Middle frontal gyrus (tissue), 1 donor: Measurements from ENCODE around the gene LY6G6F.
A peak's percentile ranks its signal among the peaks of the same experiment; 100 is the strongest.

Experiments used
- DNase-seq: peaks from one replicate; pipeline ENCODE4 v3.0.0-alpha.2; 2015; ENCODE audit warnings: low spot score; ENCODE audit errors: extremely low spot score

The LY6G6F gene

DNA sequence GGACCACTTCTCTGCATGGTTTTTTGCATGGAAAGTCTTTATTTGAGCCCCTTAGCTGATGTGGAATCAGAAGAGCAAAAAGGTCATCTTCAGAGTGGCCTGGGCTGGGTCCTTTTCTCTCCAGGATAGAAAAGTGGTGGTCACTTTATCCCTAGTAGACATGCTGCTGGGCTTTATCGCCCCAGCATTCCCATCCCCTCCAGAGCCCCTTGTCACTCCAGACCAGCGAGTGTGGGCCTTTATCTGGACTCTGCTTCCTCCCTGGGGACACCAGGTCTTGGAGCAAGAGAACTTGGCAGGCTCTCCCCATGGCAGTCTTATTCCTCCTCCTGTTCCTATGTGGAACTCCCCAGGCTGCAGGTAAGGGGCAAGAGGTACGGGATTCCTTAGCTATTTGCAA lies at the start of gene LY6G6F:
TSS of gene LY6G6F (plus strand) at position 268 of the 400 bp plus-strand sequence. CDS start at position 309, 41 bp downstream.
- DNase-seq, result no peak

DNA sequence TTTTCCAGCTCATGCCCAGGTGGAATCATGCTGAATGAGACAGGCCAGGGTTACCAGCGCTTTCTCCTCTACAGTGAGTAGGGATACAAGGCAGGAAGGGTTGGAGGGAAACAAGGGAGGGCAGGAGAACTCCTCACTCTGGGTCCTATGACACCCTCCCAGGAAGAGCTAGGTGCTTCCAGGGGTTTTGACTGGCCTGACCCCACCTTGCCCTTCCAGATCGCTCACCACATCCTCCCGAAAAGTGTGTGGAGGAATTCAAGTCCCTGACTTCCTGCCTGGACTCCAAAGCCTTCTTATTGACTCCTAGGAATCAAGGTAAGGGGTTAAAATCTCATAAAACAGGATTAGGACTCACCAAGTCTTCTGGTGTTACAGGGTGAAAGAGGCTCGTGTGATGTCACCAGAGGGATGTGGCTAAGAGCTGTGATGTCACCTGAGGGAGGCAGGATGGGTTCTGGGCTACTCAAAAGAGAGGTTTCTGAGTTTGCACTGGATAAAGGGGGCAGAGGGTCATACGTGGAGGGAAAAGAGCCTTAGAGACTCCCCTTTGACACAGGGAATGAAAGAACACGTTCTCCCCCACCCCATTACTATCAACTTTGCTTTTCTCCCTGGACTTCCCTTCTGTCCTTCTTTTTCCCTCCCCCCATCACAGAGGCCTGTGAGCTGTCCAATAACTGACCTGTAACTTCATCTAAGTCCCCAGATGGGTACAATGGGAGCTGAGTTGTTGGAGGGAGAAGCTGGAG lies 49.1 kb upstream of the LY6G6F start:
- no peak for DNase-seq

DNA sequence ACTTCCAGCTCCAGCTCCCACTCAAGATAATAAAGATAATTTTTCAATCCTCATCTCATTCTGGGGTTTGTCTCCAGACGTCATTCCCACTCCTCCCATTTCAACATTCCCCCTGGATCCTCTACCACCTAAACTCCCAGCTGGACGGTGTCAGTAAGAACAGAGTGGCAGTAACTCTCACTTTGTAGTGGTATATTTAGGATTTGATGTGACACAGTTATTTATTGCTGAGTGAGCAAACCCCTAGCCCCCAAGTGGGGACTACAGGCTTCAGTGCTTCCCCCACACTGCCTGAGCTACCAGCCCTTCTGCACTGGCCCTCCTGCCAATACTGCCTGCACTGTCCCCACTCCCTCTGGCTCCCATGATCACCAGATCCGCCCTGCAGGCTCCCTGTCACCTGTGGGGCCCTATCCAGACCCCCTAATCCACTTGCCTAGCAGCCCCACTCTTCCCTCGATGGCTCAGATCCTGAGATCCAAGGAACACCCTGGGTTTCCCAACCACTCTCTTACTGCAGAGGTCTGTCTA lies 48.4 kb upstream of the LY6G6F start:
- no peak for DNase-seq

DNA sequence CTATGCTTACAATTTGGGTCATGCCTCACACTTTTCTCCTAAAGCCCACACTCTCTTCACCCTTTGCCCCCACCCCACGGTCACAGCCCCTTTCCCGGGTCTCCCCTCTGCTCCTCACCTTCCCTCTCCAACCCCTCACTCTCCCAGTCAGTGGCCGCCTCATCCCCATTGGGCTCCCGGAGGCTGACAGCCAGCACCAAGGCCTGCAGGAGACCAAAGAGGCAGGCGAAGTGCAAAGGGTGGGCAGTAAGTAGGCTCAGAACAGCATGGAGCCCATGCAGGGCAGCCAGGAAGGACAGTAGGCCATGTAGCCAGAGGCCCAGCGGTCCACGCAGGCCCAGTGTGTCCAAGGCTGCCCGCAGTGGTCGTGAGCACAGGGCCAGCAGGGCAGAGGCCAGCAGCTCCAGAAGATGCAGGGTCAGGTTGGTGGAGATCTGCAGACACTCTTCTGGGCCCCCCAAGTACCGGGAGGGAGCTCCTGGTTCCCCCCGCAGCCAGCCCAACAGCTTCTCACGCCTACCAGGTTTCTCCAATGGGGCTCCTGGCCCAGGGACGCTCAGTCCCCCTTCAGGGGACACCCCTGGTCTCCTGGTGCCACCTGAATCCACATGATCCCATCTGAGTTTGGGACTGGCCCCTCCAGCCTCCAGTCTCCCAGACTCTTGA lies 47.5 kb upstream of the LY6G6F start:
- no peak for DNase-seq

DNA sequence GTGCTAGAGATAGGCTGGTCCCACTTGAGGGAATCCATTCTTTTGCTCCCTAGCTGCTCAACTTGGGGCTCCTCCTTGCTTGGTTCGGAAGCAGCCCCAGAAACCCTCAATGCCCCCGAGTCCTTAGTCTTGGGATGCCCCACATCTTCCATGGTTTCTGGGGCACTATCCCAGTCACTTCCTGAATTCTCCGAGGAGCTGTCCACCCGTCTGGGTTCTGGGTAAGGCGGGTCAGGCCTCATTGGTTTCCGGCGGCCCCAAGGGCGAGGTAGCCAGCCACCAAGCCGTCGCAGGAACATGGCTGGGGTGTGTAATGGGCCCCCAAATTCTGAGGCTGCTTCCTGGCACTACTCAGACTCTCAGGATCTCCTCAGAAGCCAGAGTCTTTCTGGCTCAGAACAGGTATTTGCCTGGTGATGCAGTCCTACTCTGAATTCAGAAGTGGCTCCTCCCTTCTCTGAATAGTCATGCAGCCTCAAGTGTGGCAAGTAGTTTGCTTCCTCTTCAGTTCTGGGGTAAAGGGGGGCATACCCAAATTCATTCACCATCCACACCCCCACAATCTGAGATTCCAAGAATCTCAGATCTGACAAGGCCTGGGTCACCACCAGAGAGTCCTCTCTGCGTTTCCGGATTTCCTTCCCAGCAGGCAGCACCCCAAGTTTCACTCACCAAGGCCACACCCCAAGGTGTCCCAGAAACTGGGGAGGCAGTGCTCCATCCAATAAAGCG lies 46.9 kb upstream of the LY6G6F start:
- DNase-seq, result no peak

DNA sequence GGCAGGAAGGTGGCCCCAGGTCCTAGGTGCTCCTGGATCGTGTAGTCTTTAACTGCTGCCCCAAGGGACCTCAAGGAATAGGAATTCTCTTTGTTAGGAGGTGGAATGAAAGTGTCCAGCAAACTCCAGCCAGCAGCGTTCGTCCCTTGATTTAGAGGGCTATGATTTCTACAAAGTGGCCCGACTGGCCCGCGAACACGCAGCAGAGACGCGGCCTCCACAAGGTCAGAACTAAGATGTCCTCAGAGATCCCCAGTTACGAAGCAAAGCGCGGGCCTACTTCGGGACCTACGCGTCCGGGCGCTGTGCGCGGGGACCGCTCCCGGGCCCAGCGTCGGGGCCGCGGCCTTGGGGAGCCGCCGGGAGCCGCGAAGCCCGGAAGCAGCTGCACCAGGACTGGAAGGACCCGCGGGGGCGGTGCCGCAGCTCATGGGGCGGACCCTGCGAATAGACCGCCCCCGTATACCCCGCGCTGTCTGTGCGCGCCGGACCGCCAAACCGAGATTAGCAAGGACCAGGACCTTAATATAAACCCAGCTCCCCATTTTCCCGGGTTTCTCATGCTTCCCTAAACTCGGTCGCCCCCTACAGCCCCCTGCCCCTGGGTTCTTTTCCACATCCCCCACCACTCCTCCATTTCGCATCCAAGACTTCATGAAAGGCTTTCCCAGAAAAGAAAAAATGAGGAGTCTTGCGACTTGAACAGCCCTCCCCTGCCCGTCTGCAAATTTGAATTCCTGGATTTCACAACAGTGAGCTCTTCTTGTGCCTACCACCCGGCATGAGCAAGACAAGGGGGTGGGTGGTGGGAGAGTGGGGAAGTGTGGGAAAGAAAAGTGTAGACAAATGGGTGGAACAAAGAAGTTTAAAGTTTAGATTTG lies 46.0 kb upstream of the LY6G6F start, which contains the start of gene C6orf47:
TSS of gene C6orf47 (minus strand) at position 398 of the 881 bp plus-strand sequence. CDS start 831 bp downstream, outside the sequence.
- DNase-seq, result peak; percentile 63

- DNase-seq, result no peak
Observed at GRCh38 chr6:31661262-31662123, 45.2 kb upstream of the LY6G6F start.

DNA sequence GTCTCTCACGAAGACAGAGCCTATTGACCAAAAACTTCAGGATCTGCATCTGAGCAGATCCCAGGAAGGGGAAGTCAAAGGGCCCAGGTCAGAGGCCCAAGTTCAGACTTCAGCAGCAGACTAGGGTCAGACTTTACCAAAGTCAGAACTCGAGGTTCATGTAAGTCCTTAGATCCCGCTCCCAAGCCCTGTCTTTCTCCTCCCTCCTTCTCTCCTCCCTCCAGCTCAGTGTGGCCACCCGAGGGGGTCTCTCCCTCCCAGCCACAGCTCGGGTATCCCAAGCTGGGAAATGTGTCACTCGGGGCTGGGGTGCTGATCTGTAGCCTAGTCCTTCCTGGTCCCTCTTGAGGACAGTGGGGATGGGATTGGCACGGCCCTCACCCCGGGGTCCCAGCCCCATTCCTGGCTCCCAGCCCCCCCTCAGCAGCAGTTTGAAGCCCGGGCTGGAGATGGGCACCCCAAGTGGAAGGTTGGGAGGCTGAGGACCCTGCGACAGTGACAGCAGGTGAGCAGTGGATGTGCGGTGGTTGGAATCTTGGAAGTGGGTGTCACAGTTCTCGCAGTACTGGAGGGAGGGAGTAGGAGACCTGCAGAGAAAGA lies 44.4 kb upstream of the LY6G6F start:
- DNase-seq, result no peak

DNA sequence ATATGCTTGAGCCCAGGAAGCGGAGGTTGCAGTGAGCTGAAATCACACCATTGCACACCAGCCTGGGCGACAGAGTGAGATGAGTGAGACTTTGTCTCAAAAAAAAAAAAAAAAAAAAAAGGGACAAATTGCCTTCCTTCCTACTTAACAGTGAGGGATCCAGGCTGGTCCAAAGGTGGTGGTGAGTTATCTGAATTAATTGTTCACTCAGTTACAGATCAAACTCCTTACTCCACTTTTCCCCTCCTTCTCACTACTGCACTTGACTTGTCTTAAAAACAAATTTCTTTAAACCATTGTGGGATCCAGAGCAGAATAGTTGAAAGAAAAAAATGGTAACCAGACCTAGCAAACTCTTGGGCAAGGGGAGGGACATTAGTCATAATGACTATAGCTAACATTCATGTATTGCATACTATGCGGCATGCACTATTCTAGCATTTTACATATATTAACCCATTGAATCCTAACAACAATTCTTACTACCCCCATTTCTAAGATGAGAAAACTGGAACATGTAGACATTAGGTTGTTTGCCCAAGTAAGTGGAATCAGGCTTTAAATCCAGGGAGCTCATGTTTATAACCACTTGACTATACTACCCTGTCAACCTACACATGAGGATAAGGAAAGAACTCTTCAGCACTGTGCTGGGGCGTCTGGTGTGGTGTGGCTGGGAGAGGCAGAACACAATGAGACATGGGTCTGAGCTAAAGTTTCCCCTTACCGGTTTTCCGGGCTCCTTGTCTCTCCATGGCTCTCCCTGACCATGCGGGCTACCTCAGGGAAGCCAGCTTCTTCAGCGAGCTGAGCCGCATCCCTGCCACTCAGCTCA lies 43.3 kb upstream of the LY6G6F start:
- DNase-seq, result no peak

- DNase-seq, result no peak
Observed at GRCh38 chr6:31663961-31664789, 42.5 kb upstream of the LY6G6F start.

- DNase-seq, result peak; percentile 93
Observed at GRCh38 chr6:31664790-31665500, 41.7 kb upstream of the LY6G6F start, which contains the start of gene GPANK1. Gene GPANK1 (minus strand): TSS chr6:31664997. CDS start chr6:31664478, 519 bp downstream.

- DNase-seq, result peak; percentile 99
Observed at GRCh38 chr6:31665501-31666336, 40.9 kb upstream of the LY6G6F start, which contains the start of gene CSNK2B. Gene CSNK2B (plus strand): TSS chr6:31666080. CDS start chr6:31666832, 752 bp downstream.

DNA sequence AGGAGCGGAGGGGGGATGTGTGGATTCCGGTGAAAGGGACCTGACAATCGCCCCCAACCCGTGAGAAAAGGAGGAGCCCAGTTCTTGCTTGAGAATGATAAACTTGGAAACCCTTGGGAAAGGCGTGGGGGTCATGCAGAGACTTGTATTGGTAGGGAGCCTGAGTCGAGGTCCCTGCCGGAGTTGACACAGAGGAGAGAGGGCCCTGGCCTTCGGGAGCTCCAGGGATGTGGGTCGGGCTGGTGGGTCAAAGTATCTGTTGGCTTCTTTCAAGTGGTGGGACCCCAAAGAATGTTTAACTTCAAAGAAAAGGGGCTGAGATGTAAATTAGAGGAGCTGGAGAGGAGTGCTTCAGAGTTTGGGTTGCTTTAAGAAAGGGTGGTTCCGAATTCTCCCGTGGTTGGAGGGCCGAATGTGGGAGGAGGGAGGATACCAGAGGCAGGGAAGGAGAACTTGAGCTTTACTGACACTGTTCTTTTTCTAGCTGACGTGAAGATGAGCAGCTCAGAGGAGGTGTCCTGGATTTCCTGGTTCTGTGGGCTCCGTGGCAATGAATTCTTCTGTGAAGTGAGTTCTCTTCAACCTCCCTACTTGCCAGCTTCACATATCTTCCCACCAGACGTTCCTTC lies 40.2 kb upstream of the LY6G6F start:
- no peak for DNase-seq

DNA sequence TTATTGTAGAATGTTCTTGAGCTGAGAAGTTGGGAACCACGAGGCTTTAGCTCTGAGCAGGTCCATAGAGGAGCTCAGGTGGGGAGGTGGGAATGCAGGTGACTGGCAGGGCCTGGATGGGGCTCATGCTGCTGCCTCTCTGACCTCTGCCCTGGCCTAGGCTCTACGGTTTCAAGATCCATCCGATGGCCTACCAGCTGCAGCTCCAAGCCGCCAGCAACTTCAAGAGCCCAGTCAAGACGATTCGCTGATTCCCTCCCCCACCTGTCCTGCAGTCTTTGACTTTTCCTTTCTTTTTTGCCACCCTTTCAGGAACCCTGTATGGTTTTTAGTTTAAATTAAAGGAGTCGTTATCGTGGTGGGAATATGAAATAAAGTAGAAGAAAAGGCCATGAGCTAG lies 37.0 kb upstream of the LY6G6F start, which contains the start of gene LY6G5B:
TSS of gene LY6G5B (plus strand) at position 301 of the 400 bp plus-strand sequence. CDS start 975 bp downstream, outside the sequence.
- no peak for DNase-seq

GRCh38 chr6:31676322-31676903 lies 30.3 kb upstream of the LY6G6F start:
- no peak for DNase-seq
